RWPE1 (cell line): ENCODE results near the gene CEP128.

Source experiments
- CTCF ChIA-PET: fragments of 350-600 bp; sonication (Branson Sonifier 250); formaldehyde crosslinking; extraction: SDS; loops from one replicate; lab custom pipeline; 2021; lab: Yijun Ruan, JAX
- POLR2A ChIA-PET: fragments of 400-600 bp; formaldehyde crosslinking; extraction: SDS; loops from one replicate; lab custom pipeline; 2020; ENCODE audit warnings: antibody characterized with exemption; ENCODE audit not compliant: low non-redundant PET; lab: Yijun Ruan, JAX
- DNase-seq: peaks from one replicate; pipeline ENCODE4 v3.0.0; 2012; ENCODE audit warnings: low spot score
- H3K27ac ChIP-seq: fragments of 450-650 bp; 2 replicates; pipeline ENCODE4 v1.5.1; 2017
- CTCF ChIP-seq: fragments of 450-650 bp; conservative IDR thresholded peaks from 2 replicates; pipeline ENCODE4 v1.5.1; 2017; ENCODE audit warnings: low read depth, mild to moderate bottlenecking

CEP128 gene

GRCh38 chr14:80638620-80639515 is 302.7 kb downstream of the CEP128 start:
- TF ChIP-seq CTCF = no peak
- CTCF ChIA-PET = interaction anchor here (0.7 kb wide), 1 partner anchor 69 kb away, joined by 3 read pairs; no protein-coding TSS in a partner anchor
- DNase-seq = peak; percentile 55
- H3K27ac ChIP-seq = no peak overlapping the region
- POLR2A ChIA-PET = no interaction called here

- ChIA-PET CTCF (no interaction called here), POLR2A (no interaction called here)
- H3K27ac ChIP-seq = no peak overlapping the region
- no peak for DNase-seq
- TF ChIP-seq CTCF = no peak
Observed at GRCh38 chr14:80637756-80638619, 303.6 kb downstream of the CEP128 start.

- no peak overlapping the region for H3K27ac ChIP-seq
- no peak for DNase-seq
- ChIA-PET CTCF (interaction anchor here (0.7 kb wide), 2 partner anchors 268 to 1360 kb away, joined by 3 read pairs; no protein-coding TSS in a partner anchor), POLR2A (no interaction called here)
- TF ChIP-seq CTCF = no peak
Observed at GRCh38 chr14:80636071-80636470, 305.5 kb downstream of the CEP128 start.

GRCh38 chr14:80634106-80634758 is 307.3 kb downstream of the CEP128 start:
- H3K27ac ChIP-seq = no peak overlapping the region
- peak; percentile 34 for DNase-seq
- TF ChIP-seq CTCF = no peak
- ChIA-PET CTCF (no interaction called here), POLR2A (no interaction called here)

GRCh38 chr14:80629606-80630005 is 311.9 kb downstream of the CEP128 start:
- ChIA-PET POLR2A (no interaction called here), CTCF (no interaction called here)
- no peak overlapping the region for H3K27ac ChIP-seq
- TF ChIP-seq CTCF = no peak
- no peak for DNase-seq

GRCh38 chr14:80628547-80628946 is 313.0 kb downstream of the CEP128 start:
- DNase-seq = no peak
- CTCF ChIA-PET = interaction anchor here (0.9 kb wide), 1 partner anchor 633 kb away, joined by 3 read pairs; no protein-coding TSS in a partner anchor
- POLR2A ChIA-PET = no interaction called here
- no peak overlapping the region for H3K27ac ChIP-seq
- no peak for TF ChIP-seq CTCF
